Endothelial cell of umbilical vein (primary cell): Measurements from ENCODE around the gene POLR2E. TPM values are rescaled to one million over a fixed set of nuclear protein-coding genes. Genes with fewer than 3 reads are reported as not detected.

ENCODE experiments used
- BruUV-seq: library from RNA; stranded (reverse); fragments of 400-500 nt; replicated peaks from 2 replicates; lab custom pipeline; 2021; lab: Mats Ljungman, UMichigan
- CTCF ChIA-PET: fragments of 300-600, 350-600 bp; sonication (Branson Sonifier 250); formaldehyde crosslinking; loops from one replicate; lab custom pipeline; 2021; ENCODE audit warnings: antibody characterized with exemption, inconsistent platforms; lab: Charles Lee
- POLR2A ChIA-PET: fragments of 300-600, 350-600 bp; sonication (Branson Sonifier 250); formaldehyde crosslinking; loops from one replicate; lab custom pipeline; 2021; ENCODE audit warnings: antibody characterized with exemption, inconsistent platforms; lab: Charles Lee
- DNase-seq: peaks from one replicate; pipeline ENCODE4 v3.0.0-alpha.2; 2011; ENCODE audit warnings: low read depth, low spot score
- FAIRE-seq: peaks from 2 replicates; lab custom pipeline; 2011; peaks lifted over from hg19 to GRCh38; lab: Jason Lieb, UNC
- H2AFZ ChIP-seq: 2 replicates; pipeline ENCODE4 v1.6.0; 2012; ENCODE audit warnings: low read depth, low read length, control low read depth, inconsistent platforms
- H3K27ac ChIP-seq: 2 replicates; pipeline ENCODE4 v1.5.1; 2011; ENCODE audit warnings: low read depth, mild to moderate bottlenecking, control low read depth, low read length, moderate library complexity; ENCODE audit not compliant: insufficient read depth
- H3K27me3 ChIP-seq, 2 experiments: 2 replicates each; pipeline versions ENCODE4 v1.6.0 to v1.6.1; 2011; ENCODE audit warnings: low read length in 2 of 2, mixed read lengths in 1 of 2; ENCODE audit not compliant: control insufficient read depth in 2 of 2, insufficient read depth in 2 of 2
- H3K36me3 ChIP-seq, 2 experiments: 2 replicates in 1 of 2; 3 replicates in 1 of 2; pipeline ENCODE4 v1.5.1; 2011; ENCODE audit warnings: low read length in 2 of 2, mild to moderate bottlenecking in 1 of 2, moderate library complexity in 1 of 2; ENCODE audit not compliant: control insufficient read depth in 2 of 2, insufficient read depth in 2 of 2; ENCODE audit errors: extremely low read depth in 1 of 2
- H3K4me1 ChIP-seq: 3 replicates; pipeline ENCODE4 v1.5.1; 2011; ENCODE audit warnings: mild to moderate bottlenecking, low read length; ENCODE audit not compliant: control insufficient read depth, insufficient read depth; ENCODE audit errors: extremely low read depth
- H3K4me2 ChIP-seq: 2 replicates; pipeline ENCODE4 v1.6.1; 2011; ENCODE audit warnings: low read length, control low read depth, mixed read lengths; ENCODE audit not compliant: insufficient read depth
- H3K4me3 ChIP-seq, 3 experiments: fragments of 200-600 bp in 1 of 3; sonication (generic), shearing (Covaris generic) in 1 of 3; replicated peaks in 1 of 3; 2 replicates each; pipeline ENCODE4 v1.5.1; 2011 to 2016; ENCODE audit warnings: control low read depth in 3 of 3, low read length in 3 of 3, mild to moderate bottlenecking in 2 of 3, inconsistent platforms in 1 of 3, low read depth in 1 of 3, moderate library complexity in 1 of 3; ENCODE audit not compliant: insufficient read depth in 1 of 3
- H3K79me2 ChIP-seq: 2 replicates; pipeline ENCODE4 v1.6.0; 2012; ENCODE audit warnings: low read length, inconsistent platforms; ENCODE audit not compliant: control insufficient read depth, insufficient read depth
- H3K9ac ChIP-seq: replicated peaks from 2 replicates; pipeline ENCODE3; 2011; ENCODE audit warnings: low read length, control low read depth; ENCODE audit not compliant: insufficient read depth; ENCODE audit errors: extremely low read depth
- H3K9me1 ChIP-seq: replicated peaks from 3 replicates; pipeline ENCODE4 v1.6.0; 2011; ENCODE audit warnings: mild to moderate bottlenecking, low read length; ENCODE audit not compliant: control insufficient read depth, insufficient read depth; ENCODE audit errors: extremely low read depth
- H3K9me3 ChIP-seq: replicated peaks from 2 replicates; pipeline ENCODE4 v1.5.1; 2012; ENCODE audit warnings: low read length, inconsistent platforms; ENCODE audit not compliant: control insufficient read depth, insufficient read depth
- H4K20me1 ChIP-seq: replicated peaks from 2 replicates; pipeline ENCODE3; 2011; ENCODE audit warnings: mild to moderate bottlenecking, low read length; ENCODE audit not compliant: control insufficient read depth, insufficient read depth; ENCODE audit errors: extremely low read depth
- CTCF ChIP-seq, 2 donors: IDR thresholded peaks; 1 replicate in 1 of 2; 2 replicates in 1 of 2; pipeline ENCODE4 v1.5.1; 2011; ENCODE audit warnings: low read length in 2 of 2, mild to moderate bottlenecking in 2 of 2, moderate library complexity in 2 of 2, control low read depth in 1 of 2, inconsistent platforms in 1 of 2, low read depth in 1 of 2; ENCODE audit not compliant: insufficient read depth in 1 of 2; ENCODE audit errors: extremely low read depth in 1 of 2
- EZH2 ChIP-seq: IDR thresholded peaks from 2 replicates; pipeline ENCODE4 v1.6.1; 2012; ENCODE audit warnings: borderline replicate concordance, low read depth, mild to moderate bottlenecking, moderate library complexity, low read length, inconsistent platforms; ENCODE audit not compliant: severe bottlenecking
- FOS ChIP-seq: IDR thresholded peaks from 2 replicates; pipeline ENCODE4 v1.6.1; 2011; ENCODE audit warnings: mild to moderate bottlenecking, low read length, moderate library complexity, borderline replicate concordance; ENCODE audit not compliant: insufficient read depth
- GATA2 ChIP-seq: IDR thresholded peaks from 2 replicates; pipeline ENCODE4 v1.7.0; 2011; ENCODE audit warnings: low read depth, mild to moderate bottlenecking, moderate library complexity, mixed read lengths, low read length; ENCODE audit not compliant: insufficient read length, insufficient read depth
- JUN ChIP-seq: IDR thresholded peaks from 2 replicates; pipeline ENCODE4 v1.6.1; 2011; ENCODE audit warnings: borderline replicate concordance, low read depth; ENCODE audit not compliant: insufficient read length, insufficient read depth
- MAX ChIP-seq: IDR thresholded peaks from 2 replicates; pipeline ENCODE4 v1.6.1; 2011; ENCODE audit not compliant: insufficient read depth, insufficient read length
- MYC ChIP-seq: IDR thresholded peaks from one replicate; pipeline ENCODE4 v1.6.1; 2011; ENCODE audit warnings: mild to moderate bottlenecking, low read depth, low read length
- POLR2A ChIP-seq: IDR thresholded peaks from 2 replicates; pipeline ENCODE4 v1.6.1; 2012; ENCODE audit warnings: low read depth, mild to moderate bottlenecking, control low read depth, low read length
- POLR2AphosphoS5 ChIP-seq: IDR thresholded peaks from 2 replicates; pipeline ENCODE4 v1.6.1; 2012; ENCODE audit warnings: low read depth, mild to moderate bottlenecking, control low read depth, low read length, moderate library complexity; ENCODE audit not compliant: insufficient read depth
- dilution Hi-C: fragments of 300-500 bp; cut with MboI; formaldehyde crosslinking; loops from one replicate; pipeline ENCODE4 v1.15.0; 2019; ENCODE audit warnings: low sequenced_read_pairs; ENCODE audit not compliant: extremely low pct_ligation_motif_present
- intact Hi-C: fragments of 100-400 bp; cut with micrococcal nuclease; formaldehyde crosslinking; loops from one replicate; pipeline ENCODE4 v1.10.0; 2022
- polyA plus RNA-seq, 4 experiments: library from polyadenylated mRNA; depleted of rRNA in 3 of 4; stranded (reverse) in 3 of 4; unstranded in 1 of 4; fragments of >200 nt; gene quantifications; 2 replicates each; pipeline versions ENCODE4 v1.2.1 to v1.2.3, GENCODE V29; 2011 to 2012; ENCODE audit warnings: missing spikeins in 1 of 4
- total RNA-seq: library from RNA; stranded (reverse); gene quantifications from 2 replicates; pipeline ENCODE4 v1.2.3, GENCODE V29; 2021

The POLR2E gene
- total and polyA plus RNA-seq, 2 donors (not counting 3 experiments of a cell fraction or from before 2014, with no cell fraction given) = 272 to 344 TPM

GRCh38 chr19:1070576-1070930 is 24.6 kb downstream of the POLR2E start:
- no peaks in the 10 kb centered on the region for H3K9me3 ChIP-seq
- POLR2A ChIA-PET = no interaction called here
- DNase-seq (no peak), FAIRE-seq (peak; percentile 24)
- no peaks in the 10 kb centered on the region for H3K36me3 ChIP-seq
- no peaks in the 10 kb centered on the region for H4K20me1 ChIP-seq
- TF ChIP-seq JUN (no peak), CTCF (IDR thresholded peaks at IDR 0.05; ENCODE audit: extremely low read depth in 1 of 2, insufficient read depth in 1 of 2, low read depth in 1 of 2, low read length in 2 of 2) (peak in 1 of 2 donors; percentile 46)
- no peak overlapping the region for H3K4me3 ChIP-seq
- BruUV-seq = no TSS peak
- CTCF ChIA-PET = interaction anchor here (0.6 to 2.0 kb wide), 9 partner anchors 11 to 174 kb away, joined by 3 to 14 read pairs (median 3); partner anchors contain the start of genes ATP5F1D and GPX4
- H2AFZ ChIP-seq = peak overlapping the region; percentile 62
- no peak overlapping the region for H3K9ac ChIP-seq
- intact Hi-C loops (no loop called here), dilution Hi-C loops (no loop called here)
- peaks cover 29% of the 10 kb centered on the region for H3K4me1 ChIP-seq
- H3K79me2 ChIP-seq = no peaks in the 10 kb centered on the region
- H3K27ac ChIP-seq = no peak overlapping the region
- H3K27me3 ChIP-seq = no peaks in the 10 kb centered on the region
- no peaks in the 10 kb centered on the region for H3K9me1 ChIP-seq
- H3K4me2 ChIP-seq = peak overlapping the region; percentile 32

GRCh38 chr19:1069009-1069779 is 26.0 kb downstream of the POLR2E start:
- Histone ChIP-seq H4K20me1 (no peaks in the 10 kb centered on the region), H3K9ac (no peak overlapping the region), H3K4me1 (peaks cover 35% of the 10 kb centered on the region), H3K27me3 (no peaks in the 10 kb centered on the region), H3K9me3 (no peaks in the 10 kb centered on the region), H3K4me2 (no peak overlapping the region), H3K79me2 (no peaks in the 10 kb centered on the region), H2AFZ (no peak overlapping the region), H3K9me1 (no peaks in the 10 kb centered on the region), H3K4me3 (no peak overlapping the region), H3K36me3 (no peaks in the 10 kb centered on the region), H3K27ac (no peak overlapping the region)
- TF ChIP-seq POLR2AphosphoS5 (no peak), EZH2 (no peak), FOS (no peak), GATA2 (no peak), MYC (no peak), JUN (no peak), POLR2A (no peak), MAX (no peak), CTCF (IDR thresholded peaks at IDR 0.05; ENCODE audit: extremely low read depth in 1 of 2, insufficient read depth in 1 of 2, low read depth in 1 of 2, low read length in 2 of 2) (no peak)
- POLR2A ChIA-PET = no interaction called here
- no TSS peak for BruUV-seq
- peak; percentile 29 for DNase-seq
- intact Hi-C loops (no loop called here), dilution Hi-C loops (no loop called here)
- CTCF ChIA-PET = no interaction called here
- peak; percentile 82 for FAIRE-seq
